ENCODE data around the gene SLC8A3.
A peak's percentile ranks its signal among the peaks of the same experiment; 100 is the strongest.
"Not testable (repeated sequence)": the region's sequence is repeated elsewhere in the genome, so short reads cannot be mapped to it uniquely, and the experiment has no call there.

SLC8A3 gene

GRCh38 chr14:70188659-70189455, at the start of gene SLC8A3:
Gene SLC8A3 (minus strand): TSS chr14:70188951. CDS start chr14:70168422, 20,529 bp downstream.
- Histone ChIP-seq H3K9ac (ENCODE audit: low read depth in 1 of 2, low read length in 2 of 2) (no peak within 1 kb of the TSS), H3K9me3 (ENCODE audit: control insufficient read depth in 2 of 2, low read length in 2 of 2) (no peaks in the 10 kb centered on the region), H3K4me3 (ENCODE audit: low read length in 2 of 2) (peak within 1 kb of the TSS; percentile 45 to 50), H3K36me3 (ENCODE audit: control insufficient read depth in 2 of 2, insufficient read depth in 2 of 2, low read length in 2 of 2) (no peaks in the 10 kb centered on the region), H3K27ac (ENCODE audit: low read depth in 2 of 2, low read length in 2 of 2) (no peak within 1 kb of the TSS), H3K27me3 (ENCODE audit: control insufficient read depth in 2 of 2, insufficient read depth in 2 of 2, low read length in 2 of 2) (peaks cover 34 to 39% of the 10 kb centered on the region in 2 donors), H3K4me1 (ENCODE audit: control insufficient read depth in 2 of 2, insufficient read depth in 2 of 2, low read length in 2 of 2) (peaks cover 3 to 4% of the 10 kb centered on the region in 2 donors)

- Histone ChIP-seq H3K27ac (ENCODE audit: low read depth in 2 of 2, low read length in 2 of 2) (no peak overlapping the region), H3K4me1 (ENCODE audit: control insufficient read depth in 2 of 2, insufficient read depth in 2 of 2, low read length in 2 of 2) (no peaks in the 10 kb centered on the region), H3K9me3 (ENCODE audit: control insufficient read depth in 2 of 2, low read length in 2 of 2) (no peaks in the 10 kb centered on the region), H3K4me3 (ENCODE audit: low read length in 2 of 2) (no peak overlapping the region), H3K9ac (ENCODE audit: low read depth in 1 of 2, low read length in 2 of 2) (no peak overlapping the region), H3K27me3 (ENCODE audit: control insufficient read depth in 2 of 2, insufficient read depth in 2 of 2, low read length in 2 of 2) (peaks cover 0 to 2% of the 10 kb centered on the region in 2 donors), H3K36me3 (ENCODE audit: control insufficient read depth in 2 of 2, insufficient read depth in 2 of 2, low read length in 2 of 2) (no peaks in the 10 kb centered on the region)
These were observed 49.0 kb upstream of the SLC8A3 start for GRCh38 chr14:70237710-70238109.

- H3K4me1 ChIP-seq (ENCODE audit: control insufficient read depth in 2 of 2, insufficient read depth in 2 of 2, low read length in 2 of 2): no peaks in the 10 kb centered on the region
- no peak overlapping the region for H3K9ac ChIP-seq (ENCODE audit: low read depth in 1 of 2, low read length in 2 of 2)
- no peak overlapping the region for H3K4me3 ChIP-seq (ENCODE audit: low read length in 2 of 2)
- no peaks in the 10 kb centered on the region for H3K36me3 ChIP-seq (ENCODE audit: control insufficient read depth in 2 of 2, insufficient read depth in 2 of 2, low read length in 2 of 2)
- peaks cover 0 to 2% of the 10 kb centered on the region in 2 donors for H3K27me3 ChIP-seq (ENCODE audit: control insufficient read depth in 2 of 2, insufficient read depth in 2 of 2, low read length in 2 of 2)
- no peak overlapping the region for H3K27ac ChIP-seq (ENCODE audit: low read depth in 2 of 2, low read length in 2 of 2)
- no peaks in the 10 kb centered on the region for H3K9me3 ChIP-seq (ENCODE audit: control insufficient read depth in 2 of 2, low read length in 2 of 2)
These were observed 45.6 kb upstream of the SLC8A3 start for GRCh38 chr14:70234066-70234950.

- not testable (repeated sequence) for H3K4me1 ChIP-seq (ENCODE audit: control insufficient read depth in 2 of 2, insufficient read depth in 2 of 2, low read length in 2 of 2); H3K9ac ChIP-seq (ENCODE audit: low read depth in 1 of 2, low read length in 2 of 2); H3K4me3 ChIP-seq (ENCODE audit: low read length in 2 of 2); H3K27ac ChIP-seq (ENCODE audit: low read depth in 2 of 2, low read length in 2 of 2); H3K36me3 ChIP-seq (ENCODE audit: control insufficient read depth in 2 of 2, insufficient read depth in 2 of 2, low read length in 2 of 2); H3K9me3 ChIP-seq (ENCODE audit: control insufficient read depth in 2 of 2, low read length in 2 of 2); H3K27me3 ChIP-seq (ENCODE audit: control insufficient read depth in 2 of 2, insufficient read depth in 2 of 2, low read length in 2 of 2)
These were observed 43.2 kb upstream of the SLC8A3 start for GRCh38 chr14:70231756-70232544.

- H3K27ac ChIP-seq (ENCODE audit: low read depth in 2 of 2, low read length in 2 of 2); H3K9me3 ChIP-seq (ENCODE audit: control insufficient read depth in 2 of 2, low read length in 2 of 2); H3K36me3 ChIP-seq (ENCODE audit: control insufficient read depth in 2 of 2, insufficient read depth in 2 of 2, low read length in 2 of 2); H3K9ac ChIP-seq (ENCODE audit: low read depth in 1 of 2, low read length in 2 of 2); H3K4me3 ChIP-seq (ENCODE audit: low read length in 2 of 2); H3K27me3 ChIP-seq (ENCODE audit: control insufficient read depth in 2 of 2, insufficient read depth in 2 of 2, low read length in 2 of 2); H3K4me1 ChIP-seq (ENCODE audit: control insufficient read depth in 2 of 2, insufficient read depth in 2 of 2, low read length in 2 of 2): not testable (repeated sequence)
These were observed 41.3 kb upstream of the SLC8A3 start for GRCh38 chr14:70229877-70230640.

- Histone ChIP-seq H3K27ac (ENCODE audit: low read depth in 2 of 2, low read length in 2 of 2) (no peak overlapping the region), H3K9ac (ENCODE audit: low read depth in 1 of 2, low read length in 2 of 2) (no peak overlapping the region), H3K27me3 (ENCODE audit: control insufficient read depth in 2 of 2, insufficient read depth in 2 of 2, low read length in 2 of 2) (no peaks in the 10 kb centered on the region), H3K4me1 (ENCODE audit: control insufficient read depth in 2 of 2, insufficient read depth in 2 of 2, low read length in 2 of 2) (no peaks in the 10 kb centered on the region), H3K4me3 (ENCODE audit: low read length in 2 of 2) (no peak overlapping the region), H3K9me3 (ENCODE audit: control insufficient read depth in 2 of 2, low read length in 2 of 2) (no peaks in the 10 kb centered on the region), H3K36me3 (ENCODE audit: control insufficient read depth in 2 of 2, insufficient read depth in 2 of 2, low read length in 2 of 2) (no peaks in the 10 kb centered on the region)
These were observed 25.1 kb upstream of the SLC8A3 start for GRCh38 chr14:70213721-70214282.

GRCh38 chr14:70212752-70213151, 24.0 kb upstream of the SLC8A3 start:
- H3K27me3 ChIP-seq (ENCODE audit: control insufficient read depth in 2 of 2, insufficient read depth in 2 of 2, low read length in 2 of 2): no peaks in the 10 kb centered on the region
- no peak overlapping the region for H3K27ac ChIP-seq (ENCODE audit: low read depth in 2 of 2, low read length in 2 of 2)
- no peak overlapping the region for H3K4me3 ChIP-seq (ENCODE audit: low read length in 2 of 2)
- no peaks in the 10 kb centered on the region for H3K4me1 ChIP-seq (ENCODE audit: control insufficient read depth in 2 of 2, insufficient read depth in 2 of 2, low read length in 2 of 2)
- no peak overlapping the region for H3K9ac ChIP-seq (ENCODE audit: low read depth in 1 of 2, low read length in 2 of 2)
- no peaks in the 10 kb centered on the region for H3K36me3 ChIP-seq (ENCODE audit: control insufficient read depth in 2 of 2, insufficient read depth in 2 of 2, low read length in 2 of 2)
- H3K9me3 ChIP-seq (ENCODE audit: control insufficient read depth in 2 of 2, low read length in 2 of 2): no peaks in the 10 kb centered on the region

GRCh38 chr14:70208380-70208779, 19.6 kb upstream of the SLC8A3 start:
- peaks cover 0 to 4% of the 10 kb centered on the region in 2 donors for H3K27me3 ChIP-seq (ENCODE audit: control insufficient read depth in 2 of 2, insufficient read depth in 2 of 2, low read length in 2 of 2)
- no peaks in the 10 kb centered on the region for H3K9me3 ChIP-seq (ENCODE audit: control insufficient read depth in 2 of 2, low read length in 2 of 2)
- H3K36me3 ChIP-seq (ENCODE audit: control insufficient read depth in 2 of 2, insufficient read depth in 2 of 2, low read length in 2 of 2): no peaks in the 10 kb centered on the region
- no peak overlapping the region for H3K9ac ChIP-seq (ENCODE audit: low read depth in 1 of 2, low read length in 2 of 2)
- H3K4me1 ChIP-seq (ENCODE audit: control insufficient read depth in 2 of 2, insufficient read depth in 2 of 2, low read length in 2 of 2): no peaks in the 10 kb centered on the region
- H3K27ac ChIP-seq (ENCODE audit: low read depth in 2 of 2, low read length in 2 of 2): no peak overlapping the region
- H3K4me3 ChIP-seq (ENCODE audit: low read length in 2 of 2): no peak overlapping the region

- H3K4me3 ChIP-seq (ENCODE audit: low read length in 2 of 2): no peak overlapping the region
- H3K27me3 ChIP-seq (ENCODE audit: control insufficient read depth in 2 of 2, insufficient read depth in 2 of 2, low read length in 2 of 2): peaks cover 0 to 6% of the 10 kb centered on the region in 2 donors
- no peaks in the 10 kb centered on the region for H3K4me1 ChIP-seq (ENCODE audit: control insufficient read depth in 2 of 2, insufficient read depth in 2 of 2, low read length in 2 of 2)
- no peak overlapping the region for H3K27ac ChIP-seq (ENCODE audit: low read depth in 2 of 2, low read length in 2 of 2)
- H3K9me3 ChIP-seq (ENCODE audit: control insufficient read depth in 2 of 2, low read length in 2 of 2): no peaks in the 10 kb centered on the region
- no peak overlapping the region for H3K9ac ChIP-seq (ENCODE audit: low read depth in 1 of 2, low read length in 2 of 2)
- H3K36me3 ChIP-seq (ENCODE audit: control insufficient read depth in 2 of 2, insufficient read depth in 2 of 2, low read length in 2 of 2): no peaks in the 10 kb centered on the region
These were observed 14.9 kb upstream of the SLC8A3 start for GRCh38 chr14:70203686-70204085.
